ENCODE data around the gene TBC1D5.

TBC1D5 gene

GRCh38 chr3:17680530-17680929 lies 61.9 kb downstream of the TBC1D5 start:
- TF ChIP-seq, protein P1, sequence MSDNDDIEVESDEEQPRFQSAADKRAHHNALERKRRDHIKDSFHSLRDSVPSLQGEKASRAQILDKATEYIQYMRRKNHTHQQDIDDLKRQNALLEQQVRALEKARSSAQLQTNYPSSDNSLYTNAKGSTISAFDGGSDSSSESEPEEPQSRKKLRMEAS (IDR thresholded peaks at IDR 0.05; ENCODE audit: low read depth, low read length): no peak
- TF ChIP-seq MYC (IDR thresholded peaks at IDR 0.05; ENCODE audit: low read depth, low read length): no peak
- TF ChIP-seq POLR2A (IDR thresholded peaks at IDR 0.05; ENCODE audit: extremely low read depth, insufficient read length): no peak
- TF ChIP-seq, protein P2, sequence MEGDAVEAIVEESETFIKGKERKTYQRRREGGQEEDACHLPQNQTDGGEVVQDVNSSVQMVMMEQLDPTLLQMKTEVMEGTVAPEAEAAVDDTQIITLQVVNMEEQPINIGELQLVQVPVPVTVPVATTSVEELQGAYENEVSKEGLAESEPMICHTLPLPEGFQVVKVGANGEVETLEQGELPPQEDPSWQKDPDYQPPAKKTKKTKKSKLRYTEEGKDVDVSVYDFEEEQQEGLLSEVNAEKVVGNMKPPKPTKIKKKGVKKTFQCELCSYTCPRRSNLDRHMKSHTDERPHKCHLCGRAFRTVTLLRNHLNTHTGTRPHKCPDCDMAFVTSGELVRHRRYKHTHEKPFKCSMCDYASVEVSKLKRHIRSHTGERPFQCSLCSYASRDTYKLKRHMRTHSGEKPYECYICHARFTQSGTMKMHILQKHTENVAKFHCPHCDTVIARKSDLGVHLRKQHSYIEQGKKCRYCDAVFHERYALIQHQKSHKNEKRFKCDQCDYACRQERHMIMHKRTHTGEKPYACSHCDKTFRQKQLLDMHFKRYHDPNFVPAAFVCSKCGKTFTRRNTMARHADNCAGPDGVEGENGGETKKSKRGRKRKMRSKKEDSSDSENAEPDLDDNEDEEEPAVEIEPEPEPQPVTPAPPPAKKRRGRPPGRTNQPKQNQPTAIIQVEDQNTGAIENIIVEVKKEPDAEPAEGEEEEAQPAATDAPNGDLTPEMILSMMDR (IDR thresholded peaks at IDR 0.05; ENCODE audit: low read depth, low read length): no peak
- no peak overlapping the region for H3K4me3 ChIP-seq (ENCODE audit: low read depth, low read length)

DNA sequence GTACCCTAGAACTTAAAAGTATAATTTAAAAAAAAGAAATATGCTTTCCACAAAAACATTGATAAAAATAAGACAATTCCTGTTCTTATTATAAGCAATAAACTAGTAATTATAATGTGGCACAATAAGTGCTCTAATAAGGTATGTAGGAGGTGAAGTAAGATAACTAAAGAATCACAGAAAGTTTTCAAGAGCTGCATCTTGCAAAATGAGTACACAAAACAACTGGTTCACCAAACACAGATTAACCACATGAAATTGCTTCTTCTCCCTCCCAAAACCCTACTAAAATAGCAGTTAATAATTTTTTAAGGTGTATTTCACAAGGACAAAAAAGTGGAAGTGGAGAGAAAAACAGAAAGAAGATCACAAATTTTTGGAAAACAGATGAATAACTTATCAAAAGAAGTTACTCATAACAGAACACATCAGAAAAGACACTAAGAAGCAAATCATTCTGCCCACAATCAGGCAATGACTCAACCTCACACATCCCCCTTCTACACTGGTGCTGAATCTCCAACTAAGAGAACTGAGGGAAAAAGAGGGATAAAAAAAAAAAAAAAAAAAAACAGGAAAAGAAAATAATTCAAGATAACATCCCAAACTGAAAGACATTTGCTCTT lies 64.2 kb downstream of the TBC1D5 start:
- no peak overlapping the region for H3K4me3 ChIP-seq (ENCODE audit: low read depth, low read length)
- DNase-seq (ENCODE audit: low read depth): no peak
- TF ChIP-seq, protein P2 (IDR thresholded peaks at IDR 0.05; ENCODE audit: low read depth, low read length): no peak
- TF ChIP-seq POLR2A (IDR thresholded peaks at IDR 0.05; ENCODE audit: extremely low read depth, insufficient read length) (no peak), MYC (IDR thresholded peaks at IDR 0.05; ENCODE audit: low read depth, low read length) (no peak)
- TF ChIP-seq, protein P1 (IDR thresholded peaks at IDR 0.05; ENCODE audit: low read depth, low read length): no peak

More at GRCh38 chr3:17680530-17680929, 61.9 kb downstream of the TBC1D5 start:
- no peak for DNase-seq (ENCODE audit: low read depth)

DNA sequence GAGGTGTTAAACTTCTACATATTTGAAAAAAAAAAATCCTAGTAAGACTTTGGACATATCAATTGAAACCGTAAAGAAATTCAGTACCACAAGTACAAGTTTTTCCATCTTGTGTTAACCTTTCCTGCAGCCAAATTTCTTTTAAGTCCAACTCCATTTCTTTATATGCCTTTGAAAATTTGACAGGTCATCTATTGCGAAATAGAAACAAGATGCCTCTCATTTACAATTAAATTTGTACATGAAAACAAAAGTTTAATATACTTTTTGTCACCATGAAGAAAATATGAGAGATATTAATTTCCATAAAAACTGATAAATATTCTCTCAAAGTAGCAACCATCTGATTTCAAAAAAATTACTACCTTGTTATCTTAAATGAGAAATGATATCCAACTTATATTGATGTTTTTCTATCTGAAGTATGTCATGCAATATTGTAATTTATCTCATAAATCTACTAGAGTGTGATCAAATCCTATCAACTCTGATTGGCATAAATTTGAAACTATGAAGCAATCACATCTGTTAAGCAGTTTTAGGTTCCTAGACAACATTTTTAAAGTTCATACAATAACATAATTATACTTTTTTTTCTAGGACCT lies 68.2 kb downstream of the TBC1D5 start:
- H3K4me3 ChIP-seq (ENCODE audit: low read depth, low read length): no peak overlapping the region
- TF ChIP-seq, protein P1 (IDR thresholded peaks at IDR 0.05; ENCODE audit: low read depth, low read length): no peak
- TF ChIP-seq POLR2A (IDR thresholded peaks at IDR 0.05; ENCODE audit: extremely low read depth, insufficient read length) (no peak), MYC (IDR thresholded peaks at IDR 0.05; ENCODE audit: low read depth, low read length) (no peak)
- TF ChIP-seq, protein P2 (IDR thresholded peaks at IDR 0.05; ENCODE audit: low read depth, low read length): no peak
- no peak for DNase-seq (ENCODE audit: low read depth)

DNA sequence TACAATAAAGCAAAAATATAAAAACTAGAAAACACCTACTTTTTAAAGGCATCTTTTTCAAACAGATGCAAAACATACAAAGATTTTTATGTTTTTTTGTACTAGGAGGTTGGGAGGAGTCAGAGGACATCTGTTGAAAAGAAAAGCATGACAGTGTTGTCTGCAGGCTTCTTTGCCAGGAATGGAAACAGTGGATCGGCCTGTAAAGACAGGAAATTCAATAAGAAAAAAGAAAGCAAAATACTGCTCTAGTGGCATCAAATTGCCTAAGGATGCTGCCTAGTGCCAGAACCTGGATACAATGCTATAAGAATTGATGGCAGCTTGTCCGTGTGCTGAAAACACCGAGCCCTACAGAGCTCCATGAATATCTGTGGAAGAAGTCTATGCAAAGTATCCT lies 69.9 kb downstream of the TBC1D5 start:
- no peak overlapping the region for H3K4me3 ChIP-seq (ENCODE audit: low read depth, low read length)
- no peak for DNase-seq (ENCODE audit: low read depth)
- TF ChIP-seq POLR2A (IDR thresholded peaks at IDR 0.05; ENCODE audit: extremely low read depth, insufficient read length) (no peak), MYC (IDR thresholded peaks at IDR 0.05; ENCODE audit: low read depth, low read length) (no peak)
- TF ChIP-seq, protein P2 (IDR thresholded peaks at IDR 0.05; ENCODE audit: low read depth, low read length): no peak
- TF ChIP-seq, protein P1 (IDR thresholded peaks at IDR 0.05; ENCODE audit: low read depth, low read length): no peak

- TF ChIP-seq MYC (IDR thresholded peaks at IDR 0.05; ENCODE audit: low read depth, low read length) (no peak), POLR2A (IDR thresholded peaks at IDR 0.05; ENCODE audit: extremely low read depth, insufficient read length) (no peak)
- TF ChIP-seq, protein P1 (IDR thresholded peaks at IDR 0.05; ENCODE audit: low read depth, low read length): no peak
- TF ChIP-seq, protein P2 (IDR thresholded peaks at IDR 0.05; ENCODE audit: low read depth, low read length): no peak
- DNase-seq (ENCODE audit: low read depth): no peak
These were observed 71.7 kb downstream of the TBC1D5 start for GRCh38 chr3:17670749-17671148.

More at GRCh38 chr3:17670749-17671148, 71.7 kb downstream of the TBC1D5 start:
- no peak overlapping the region for H3K4me3 ChIP-seq (ENCODE audit: low read depth, low read length)

Data from NB4 (cell line).